HG02571 (cell line): Measurements from ENCODE around the gene CDH26.
"Not testable (repeated sequence)": the region's sequence is repeated elsewhere in the genome, so short reads cannot be mapped to it uniquely, and the experiment has no call there.

ENCODE experiments used
- ATAC-seq: cut with Tn5 transposase; IDR thresholded peaks from one replicate; pipeline ENCODE4 v1.9.1; 2021; ENCODE audit warnings: mild to moderate bottlenecking, moderate library complexity; ENCODE audit not compliant: unreplicated experiment

The CDH26 gene

DNA sequence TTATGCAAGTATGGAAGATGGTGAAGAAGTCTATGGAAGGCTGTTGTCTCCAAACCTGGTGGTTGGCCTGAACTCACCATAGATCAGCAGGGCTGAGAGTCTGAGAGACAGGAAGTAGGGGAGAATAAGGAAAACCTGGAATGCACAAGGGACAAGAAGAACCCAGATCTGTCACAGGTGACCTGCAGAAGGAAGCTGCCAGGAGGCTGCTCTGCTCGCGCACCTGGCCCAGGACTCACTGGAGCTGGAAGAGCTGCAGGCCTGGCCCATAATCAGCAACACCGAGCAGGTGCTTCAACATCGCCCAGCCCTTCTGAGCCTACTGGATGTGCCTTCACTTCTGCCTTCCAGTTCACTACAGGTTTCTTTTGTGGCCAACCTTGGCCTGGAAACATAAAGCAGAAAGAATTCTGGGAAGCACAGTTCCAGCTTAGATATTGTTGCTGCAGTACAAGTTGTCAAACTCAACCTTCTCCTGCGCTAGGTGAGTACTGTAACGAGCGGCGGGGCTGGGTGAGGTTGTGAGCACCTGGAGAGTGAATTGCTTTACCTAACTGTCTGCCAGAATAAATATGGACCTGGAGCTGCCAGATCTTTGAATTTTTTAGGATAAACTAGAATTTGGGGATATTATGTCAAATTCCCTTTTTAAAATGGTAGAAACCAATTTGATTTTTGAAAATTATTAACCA lies 82.4 kb downstream of the CDH26 start:
- no peak for ATAC-seq

DNA sequence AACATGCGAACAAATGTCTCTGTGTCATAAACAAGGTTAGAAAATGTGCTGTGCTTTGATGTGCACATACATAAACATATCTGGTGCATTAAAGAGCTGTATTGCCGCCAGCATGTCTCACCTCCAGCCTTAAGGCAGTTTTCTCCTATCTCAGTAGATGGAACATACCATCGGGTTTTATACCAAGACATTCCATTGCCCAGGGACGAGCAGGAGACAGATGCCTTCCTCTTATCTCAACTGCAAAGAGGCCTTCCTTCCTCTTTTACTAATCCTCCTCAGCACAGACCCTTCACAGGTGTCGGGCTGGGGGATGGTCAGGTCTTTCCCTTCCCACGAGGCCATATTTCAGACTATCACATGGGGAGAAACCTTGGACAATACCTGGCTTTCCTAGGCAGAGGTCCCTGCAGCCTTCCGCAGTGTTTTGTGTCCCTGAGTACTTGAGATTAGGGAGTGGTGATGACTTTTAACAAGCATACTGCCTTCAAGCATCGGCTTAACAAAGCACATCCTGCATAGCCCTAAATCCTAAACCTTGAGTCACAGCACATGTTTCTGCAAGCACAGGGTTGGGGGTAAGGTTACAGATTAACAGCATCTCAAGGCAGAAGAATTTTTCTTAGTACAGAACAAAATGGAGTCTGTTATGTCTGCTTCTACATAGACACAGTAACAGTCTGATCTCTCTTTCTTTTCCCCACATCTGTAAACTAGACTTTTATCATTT lies 83.4 kb downstream of the CDH26 start:
- ATAC-seq: not testable (repeated sequence)

DNA sequence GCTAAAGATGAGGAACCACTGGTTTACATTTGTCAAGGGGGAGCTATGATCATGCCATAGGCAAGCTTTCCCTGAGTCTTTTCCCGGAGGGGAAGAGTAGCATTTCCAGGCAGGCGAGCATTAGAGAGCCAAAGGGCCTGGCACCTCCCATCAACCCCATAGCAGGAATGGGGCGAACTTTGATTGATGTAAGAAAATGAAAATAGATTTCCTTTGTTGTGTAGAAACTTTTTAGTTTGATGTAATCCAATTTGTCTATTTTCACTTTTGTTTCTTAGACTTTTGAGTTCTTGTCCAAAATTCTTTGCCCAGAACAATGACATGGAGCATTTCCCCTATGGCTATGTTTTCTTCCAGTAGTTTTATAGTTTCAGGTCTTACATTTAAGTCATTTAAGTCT lies 85.2 kb downstream of the CDH26 start:
- no peak for ATAC-seq

- ATAC-seq: no peak
Measured at GRCh38 chr20:60046011-60046413, 87.8 kb downstream of the CDH26 start.

GRCh38 chr20:60046436-60046835 lies 88.2 kb downstream of the CDH26 start:
- no peak for ATAC-seq

DNA sequence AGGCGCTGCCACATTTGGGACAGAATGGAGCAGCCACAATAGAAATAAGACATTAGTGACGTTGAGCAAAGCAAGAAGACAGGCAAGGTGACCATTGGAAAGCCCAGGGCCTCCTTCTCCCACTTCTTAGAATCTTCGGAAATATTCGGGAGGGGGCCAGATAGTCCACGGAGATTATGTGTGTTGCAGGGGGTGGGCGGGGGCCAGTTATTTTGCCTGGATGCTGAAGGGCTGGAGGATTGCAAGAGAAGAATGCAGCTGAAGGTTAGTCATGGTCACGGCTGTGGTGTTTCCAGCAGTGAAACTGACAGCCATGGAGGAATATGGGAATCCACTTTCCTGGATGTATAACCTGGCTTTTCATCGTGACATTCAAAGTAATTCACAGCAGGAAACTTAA lies 88.6 kb downstream of the CDH26 start:
- ATAC-seq: no peak

DNA sequence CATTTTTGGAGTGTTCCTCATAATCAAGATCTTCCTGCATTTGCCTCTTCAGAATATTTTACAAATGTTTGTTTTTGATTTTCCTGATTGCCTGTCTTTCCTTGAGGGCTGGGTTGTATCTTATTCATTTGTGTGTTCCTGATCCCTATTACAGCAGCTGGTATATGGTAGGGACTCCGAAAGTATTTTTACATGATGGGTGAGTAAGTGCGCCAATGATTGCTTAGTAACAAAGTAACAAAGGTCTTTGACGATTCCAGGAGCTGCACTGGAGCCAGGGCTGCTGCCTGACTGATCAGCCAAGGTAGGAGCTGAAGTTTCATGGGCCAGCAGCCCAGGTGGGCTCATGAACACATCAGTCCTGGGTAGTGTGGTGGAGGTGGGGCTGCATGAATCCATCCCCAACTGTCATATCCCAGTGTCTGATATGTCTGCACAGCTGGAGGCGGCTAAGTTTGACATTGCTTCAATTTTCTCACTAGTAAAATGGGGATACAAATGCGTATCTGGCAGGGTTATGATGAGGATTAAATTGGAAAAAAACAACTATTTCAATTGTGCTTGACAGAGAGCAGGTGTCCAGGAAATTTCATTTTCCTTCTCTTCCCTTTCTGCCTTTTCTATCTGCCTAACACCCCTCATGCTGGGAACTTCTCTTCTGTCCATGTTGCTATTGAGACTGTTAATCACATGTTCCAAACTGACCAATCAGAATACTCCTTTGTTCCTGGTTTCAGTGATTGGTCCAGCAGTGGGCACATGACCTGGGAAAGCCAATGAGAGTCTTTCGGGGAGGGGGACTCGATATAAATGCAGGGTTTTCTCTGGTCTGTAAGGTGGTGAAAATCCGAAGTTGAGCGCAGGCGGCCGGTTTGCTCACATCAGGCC lies 90.7 kb downstream of the CDH26 start:
- no peak for ATAC-seq

DNA sequence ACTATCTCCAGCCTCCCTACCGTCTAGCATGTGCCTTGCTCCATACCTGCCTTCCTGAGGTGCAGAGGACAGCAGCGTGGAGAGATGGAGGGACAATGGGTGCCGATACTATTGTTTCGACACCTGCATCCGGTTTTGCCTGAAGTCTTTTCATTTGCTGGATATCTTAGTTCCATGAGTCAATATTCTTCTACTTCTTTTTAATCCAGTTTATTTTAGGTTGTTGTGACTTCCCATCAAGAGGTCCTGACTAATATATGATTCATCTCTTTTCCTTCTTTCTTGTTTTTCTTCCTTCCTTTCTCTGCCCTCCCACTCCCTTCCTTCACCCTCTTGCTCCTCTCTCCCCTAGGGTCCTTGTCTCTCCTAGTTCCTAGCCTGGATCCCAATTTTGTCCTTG lies 91.4 kb downstream of the CDH26 start:
- no peak for ATAC-seq

GRCh38 chr20:60050193-60050947 lies 92.1 kb downstream of the CDH26 start:
- no peak for ATAC-seq

- no peak for ATAC-seq
Measured at GRCh38 chr20:60051911-60052310, 93.7 kb downstream of the CDH26 start.

GRCh38 chr20:60052322-60052721 lies 94.1 kb downstream of the CDH26 start:
- ATAC-seq: no peak

DNA sequence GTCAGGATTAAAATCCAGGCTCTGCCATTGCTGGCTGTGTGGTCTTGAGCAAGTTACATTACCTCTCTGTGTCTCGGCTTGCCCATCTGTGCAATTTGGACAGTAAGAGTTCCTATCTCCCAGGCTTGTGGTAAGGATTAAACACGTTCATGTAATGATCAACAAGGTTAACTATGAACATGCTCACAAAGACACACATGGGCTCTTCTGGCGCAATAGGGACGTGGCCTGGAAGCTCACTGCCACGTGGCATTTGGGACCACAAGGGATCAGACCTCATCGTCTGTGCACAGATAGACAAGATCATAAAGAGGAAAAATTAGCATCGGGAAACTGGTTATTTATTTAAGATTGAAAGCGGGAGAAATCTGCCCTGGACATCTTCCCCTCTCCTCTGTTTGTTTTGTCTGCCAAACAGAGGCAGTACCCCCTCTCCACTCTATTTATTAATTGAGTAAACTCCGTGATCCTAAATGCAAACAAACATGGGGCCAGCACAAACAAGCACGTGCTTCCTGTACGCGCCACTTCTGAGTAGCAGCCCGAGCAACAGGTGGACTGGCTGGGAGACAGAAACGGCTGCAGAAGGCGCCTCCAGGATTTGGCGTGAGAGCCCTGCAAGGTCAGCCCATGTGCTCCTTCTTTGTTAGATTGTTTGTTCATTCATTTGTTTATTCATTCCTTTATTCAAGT lies 95.0 kb downstream of the CDH26 start:
- ATAC-seq: no peak

DNA sequence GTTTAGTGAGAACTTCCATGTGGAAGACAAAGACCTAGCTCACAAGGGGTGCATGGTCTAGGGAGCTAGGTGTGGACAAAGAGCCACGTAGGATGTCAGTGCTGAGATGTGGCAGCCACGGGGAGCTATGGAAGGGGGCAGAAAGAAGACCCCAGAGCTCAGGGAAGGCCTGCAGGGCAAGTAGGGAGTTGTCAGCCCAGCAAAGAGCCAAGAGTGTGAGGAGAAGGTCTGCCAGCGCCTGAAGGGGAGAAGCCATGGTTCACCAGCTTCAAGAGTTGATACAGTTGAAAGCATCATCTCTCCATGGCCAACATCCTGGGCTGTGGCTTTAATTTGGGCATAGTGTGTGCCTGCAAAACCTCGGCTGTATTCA lies 95.6 kb downstream of the CDH26 start:
- ATAC-seq: no peak

- ATAC-seq: no peak
Measured at GRCh38 chr20:60054716-60055634, 96.8 kb downstream of the CDH26 start.

GRCh38 chr20:60055740-60056139 lies 97.5 kb downstream of the CDH26 start:
- ATAC-seq: no peak

- no peak for ATAC-seq
Measured at GRCh38 chr20:60056407-60057122, 98.3 kb downstream of the CDH26 start.

- no peak for ATAC-seq
Measured at GRCh38 chr20:60057123-60057865, 99.1 kb downstream of the CDH26 start.
